Left hindlimb (tissue), 1 donor: ENCODE measurements around the gene HSPB2.
"Not testable (repeated sequence)": the region's sequence is repeated elsewhere in the genome, so short reads cannot be mapped to it uniquely, and the experiment has no call there.

Experiments used
- DNase-seq: peaks from one replicate; pipeline ENCODE4 v3.0.0-alpha.2; 2018

The HSPB2 gene, protein sequence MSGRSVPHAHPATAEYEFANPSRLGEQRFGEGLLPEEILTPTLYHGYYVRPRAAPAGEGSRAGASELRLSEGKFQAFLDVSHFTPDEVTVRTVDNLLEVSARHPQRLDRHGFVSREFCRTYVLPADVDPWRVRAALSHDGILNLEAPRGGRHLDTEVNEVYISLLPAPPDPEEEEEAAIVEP

GRCh38 chr11:111912535-111912934 is at the start of gene HSPB2:
Gene HSPB2 (plus strand): TSS chr11:111912734. CDS start chr11:111912830, 96 bp downstream.
- peak; percentile 70 for DNase-seq

DNA sequence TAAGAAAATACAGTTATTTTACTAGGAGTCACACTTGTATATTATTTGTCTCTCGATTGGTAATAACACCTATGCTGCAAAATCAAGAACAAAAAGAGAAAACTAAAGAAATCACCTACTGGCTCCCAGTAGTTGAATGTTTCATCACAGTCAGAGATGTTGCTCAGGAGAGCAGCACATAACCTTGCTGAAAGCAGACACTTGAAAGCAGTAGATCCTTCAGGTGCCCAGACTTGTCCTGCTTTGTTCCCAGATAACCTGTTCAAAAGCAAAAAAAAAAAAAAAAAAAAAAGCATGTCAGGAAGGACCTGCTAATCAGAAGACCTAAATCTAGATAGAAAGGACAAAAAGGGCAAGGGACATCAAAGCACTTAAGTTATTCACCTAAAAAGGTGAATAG is 42.4 kb upstream of the HSPB2 start:
- DNase-seq, result no peak

DNA sequence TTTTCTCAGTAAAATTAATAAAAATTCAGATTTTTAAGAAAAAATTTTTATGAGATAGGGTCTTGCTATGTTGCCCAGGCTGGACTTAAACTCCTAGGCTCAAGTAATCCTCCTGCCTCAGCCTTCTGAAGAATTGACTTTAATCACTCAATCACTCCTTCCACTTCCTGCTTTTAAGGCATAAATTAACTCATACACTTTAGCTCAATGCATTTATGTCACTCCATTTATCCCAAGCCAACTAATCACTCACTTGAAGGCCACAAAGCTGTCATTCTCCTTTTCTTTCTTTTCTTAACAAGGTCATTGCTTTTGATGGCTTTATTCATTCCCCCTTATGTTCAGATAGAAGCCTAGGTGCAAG is 42.0 kb upstream of the HSPB2 start:
- DNase-seq, result no peak

- DNase-seq, result peak; percentile 90
Measured at GRCh38 chr11:111870886-111871692, 41.4 kb upstream of the HSPB2 start, which contains the start of gene ALG9. Gene ALG9 (minus strand): TSS chr11:111871581. CDS start chr11:111871482, 99 bp downstream.

DNA sequence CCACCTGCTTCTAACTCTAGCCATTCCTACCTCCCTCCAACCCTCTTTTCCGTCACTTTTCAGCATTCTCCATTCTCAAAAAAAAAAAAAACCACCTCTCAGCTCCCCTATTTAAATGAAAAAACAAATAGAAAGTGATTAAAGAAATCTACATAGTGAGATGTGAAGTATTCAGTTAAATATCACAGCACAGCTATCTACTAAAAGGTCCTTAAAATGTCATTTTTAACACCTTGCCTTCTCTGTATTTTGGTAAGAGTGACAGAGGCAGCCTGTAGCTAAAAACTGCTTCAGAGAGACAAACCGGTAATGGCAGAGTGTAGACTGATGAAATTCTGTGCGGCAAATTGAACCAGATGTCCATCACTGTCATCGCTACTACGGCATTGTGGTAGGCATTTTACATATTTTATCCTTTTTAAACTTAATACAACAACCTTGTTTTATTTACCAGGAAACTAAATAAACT is 40.8 kb upstream of the HSPB2 start:
- DNase-seq, result no peak

- DNase-seq, result no peak
Measured at GRCh38 chr11:111878385-111878848, 34.1 kb upstream of the HSPB2 start.

GRCh38 chr11:111878849-111879636 is 33.5 kb upstream of the HSPB2 start, which contains the start of the genes CFAP68 and FDXACB1:
Gene CFAP68 (plus strand): TSS chr11:111879541. CDS start chr11:111879561, 20 bp downstream.
Gene FDXACB1 (minus strand): TSS chr11:111879165. CDS start chr11:111879132, 33 bp downstream.
- peak; percentile 98 for DNase-seq

GRCh38 chr11:111879637-111879960 is 32.9 kb upstream of the HSPB2 start:
- no peak for DNase-seq

DNA sequence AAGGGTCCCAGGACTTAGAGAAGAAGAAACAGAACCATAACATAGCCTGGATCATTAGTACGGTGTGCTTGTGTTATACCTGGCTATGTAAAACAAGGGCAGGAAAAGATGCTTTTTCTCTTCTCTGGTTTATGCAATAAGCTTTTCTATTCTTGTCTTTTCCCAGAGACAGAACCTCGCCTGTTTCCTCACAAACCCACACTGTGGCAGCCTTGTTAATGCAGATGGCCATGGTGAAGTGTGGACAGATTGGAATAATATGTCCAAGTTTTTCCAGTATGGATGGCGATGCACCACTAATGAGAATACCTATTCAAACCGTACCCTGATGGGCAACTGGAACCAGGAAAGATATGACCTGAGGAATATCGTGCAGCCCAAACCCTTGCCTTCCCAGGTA is 30.3 kb upstream of the HSPB2 start:
- no peak for DNase-seq

DNA sequence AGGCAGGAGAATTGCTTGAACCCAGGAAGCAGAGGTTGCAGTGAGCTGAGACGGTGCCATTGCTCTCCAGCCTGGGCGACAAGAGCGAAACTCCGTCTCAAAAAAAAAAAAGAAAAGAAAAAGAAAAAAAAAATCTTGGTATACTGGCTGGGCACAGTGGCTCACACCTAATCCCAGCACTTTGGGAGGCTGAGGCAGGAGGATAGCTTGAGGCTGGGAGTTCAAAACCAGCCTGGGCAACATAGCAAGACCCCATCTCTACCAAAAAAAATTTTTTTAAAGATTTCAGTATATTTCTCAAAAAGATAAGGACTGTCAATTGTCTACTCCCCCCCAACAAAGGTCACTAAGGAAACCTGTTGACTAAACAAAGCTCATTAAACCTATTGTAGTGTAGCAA is 27.5 kb upstream of the HSPB2 start:
- not testable (repeated sequence) for DNase-seq

DNA sequence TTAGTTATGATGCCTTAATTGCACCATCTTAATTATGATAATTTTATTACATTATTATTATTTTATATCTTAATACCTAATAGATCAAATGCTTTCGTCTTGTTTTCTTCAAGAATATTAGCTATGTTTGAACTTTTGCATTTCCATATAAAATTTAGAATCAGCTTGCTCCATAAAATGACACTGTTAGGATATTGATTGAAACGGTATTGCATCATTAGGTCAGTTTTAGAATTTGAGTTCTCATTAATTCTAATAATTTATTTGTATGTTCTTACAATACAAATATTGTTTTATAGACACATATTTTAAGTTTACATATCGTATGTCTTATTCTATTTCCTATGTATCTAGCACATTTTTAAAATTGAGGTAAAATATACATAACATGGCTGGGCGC is 26.5 kb upstream of the HSPB2 start:
- DNase-seq, result no peak

- no peak for DNase-seq
Measured at GRCh38 chr11:111886844-111887243, 25.7 kb upstream of the HSPB2 start.

DNA sequence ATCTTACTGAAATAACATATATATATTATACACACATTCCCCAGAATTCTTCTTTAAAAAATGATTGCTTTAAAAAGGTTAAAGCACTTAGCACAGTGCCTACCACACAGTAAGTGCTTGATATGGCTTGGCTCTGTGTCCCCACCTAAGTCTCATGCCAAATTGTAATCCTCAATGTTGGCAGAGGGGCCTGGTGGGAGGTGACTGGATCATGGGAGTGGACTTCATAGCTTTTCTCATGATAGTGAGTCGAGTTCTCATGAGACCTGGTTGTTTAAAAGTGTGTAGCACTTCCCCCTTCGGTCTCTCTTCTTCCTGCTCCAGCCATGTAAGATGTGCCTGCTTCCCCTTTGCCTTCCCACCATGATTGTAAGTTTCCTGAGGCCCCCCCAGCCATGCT is 7.1 kb upstream of the HSPB2 start:
- DNase-seq, result no peak

- no peak for DNase-seq
Measured at GRCh38 chr11:111906680-111907079, 5.9 kb upstream of the HSPB2 start.

DNA sequence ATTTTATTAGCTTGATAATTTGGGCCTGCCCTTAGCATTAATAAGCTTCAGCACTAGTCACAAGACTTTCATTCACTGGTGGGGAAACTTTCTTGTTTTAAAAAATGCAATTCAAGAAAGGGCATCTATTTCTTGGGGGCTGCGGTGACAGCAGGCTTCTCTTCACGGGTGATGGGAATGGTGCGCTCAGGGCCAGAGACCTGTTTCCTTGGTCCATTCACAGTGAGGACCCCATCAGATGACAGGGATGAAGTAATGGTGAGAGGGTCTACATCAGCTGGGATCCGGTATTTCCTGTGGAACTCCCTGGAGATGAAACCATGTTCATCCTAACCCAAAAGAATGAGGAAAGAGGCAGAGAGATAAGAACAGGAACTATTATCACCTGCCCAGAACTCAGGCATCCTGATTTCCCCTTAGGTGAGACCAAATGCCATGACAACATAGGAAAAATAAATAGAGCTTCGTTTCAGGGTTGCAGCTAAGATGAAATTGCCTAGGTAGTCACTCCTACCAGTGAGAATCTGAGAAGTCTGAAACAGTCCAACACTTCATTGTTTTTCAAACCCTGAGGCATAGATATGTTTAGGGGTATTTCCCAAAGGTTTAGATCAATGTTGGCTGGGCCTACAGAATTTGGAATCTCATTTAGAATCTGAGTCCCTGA is 3.8 kb upstream of the HSPB2 start:
- DNase-seq, result no peak

GRCh38 chr11:111909378-111909777 is 3.2 kb upstream of the HSPB2 start:
- no peak for DNase-seq

DNA sequence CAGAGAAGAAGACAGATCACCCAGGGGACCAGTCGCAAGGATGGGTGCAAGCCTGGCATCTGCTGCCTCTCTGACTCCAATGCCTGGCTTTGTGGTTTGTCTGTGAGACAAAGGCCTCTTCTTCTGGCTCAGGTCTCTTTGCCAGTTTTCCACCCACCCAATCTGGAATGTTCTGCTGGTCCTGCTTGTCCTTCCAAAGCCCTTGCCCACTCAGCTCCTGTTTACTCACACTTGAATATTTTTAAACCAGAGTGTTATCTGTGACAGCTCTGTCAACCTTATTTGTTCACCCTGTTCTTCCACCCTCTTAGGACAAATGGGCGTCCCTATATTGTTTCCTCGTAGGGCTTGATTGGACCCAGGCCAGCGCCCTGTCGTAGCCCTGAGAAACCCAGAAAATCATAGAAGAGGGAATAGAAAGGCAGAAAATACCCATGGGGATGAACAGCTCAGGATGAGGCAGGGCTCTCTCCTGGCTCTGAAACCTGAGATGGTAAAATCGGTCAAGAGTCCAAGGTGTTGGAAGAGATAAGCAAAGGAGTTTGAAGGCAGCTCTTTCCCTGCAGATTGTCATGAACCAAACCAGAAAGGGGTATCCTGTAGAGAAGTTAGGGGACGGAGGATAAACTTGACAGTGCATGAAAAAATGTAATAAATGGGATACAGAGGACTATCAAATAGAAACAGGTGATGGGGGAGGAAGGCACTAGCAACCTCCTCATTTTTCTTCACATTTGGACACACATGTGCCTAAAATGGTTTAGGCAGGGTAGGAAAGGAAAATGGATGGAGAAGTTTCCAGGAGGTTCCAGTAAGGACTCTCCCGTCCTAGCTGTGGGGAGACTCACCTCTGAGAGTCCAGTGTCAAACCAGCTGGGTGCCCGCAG is 1.6 kb upstream of the HSPB2 start:
- DNase-seq, result no peak

GRCh38 chr11:111911563-111912401 is 752 bp upstream of the HSPB2 start, which contains the start of gene CRYAB:
Gene CRYAB (minus strand): TSS chr11:111911770. CDS start chr11:111911724, 46 bp downstream.
- DNase-seq, result peak; percentile 91

DNA sequence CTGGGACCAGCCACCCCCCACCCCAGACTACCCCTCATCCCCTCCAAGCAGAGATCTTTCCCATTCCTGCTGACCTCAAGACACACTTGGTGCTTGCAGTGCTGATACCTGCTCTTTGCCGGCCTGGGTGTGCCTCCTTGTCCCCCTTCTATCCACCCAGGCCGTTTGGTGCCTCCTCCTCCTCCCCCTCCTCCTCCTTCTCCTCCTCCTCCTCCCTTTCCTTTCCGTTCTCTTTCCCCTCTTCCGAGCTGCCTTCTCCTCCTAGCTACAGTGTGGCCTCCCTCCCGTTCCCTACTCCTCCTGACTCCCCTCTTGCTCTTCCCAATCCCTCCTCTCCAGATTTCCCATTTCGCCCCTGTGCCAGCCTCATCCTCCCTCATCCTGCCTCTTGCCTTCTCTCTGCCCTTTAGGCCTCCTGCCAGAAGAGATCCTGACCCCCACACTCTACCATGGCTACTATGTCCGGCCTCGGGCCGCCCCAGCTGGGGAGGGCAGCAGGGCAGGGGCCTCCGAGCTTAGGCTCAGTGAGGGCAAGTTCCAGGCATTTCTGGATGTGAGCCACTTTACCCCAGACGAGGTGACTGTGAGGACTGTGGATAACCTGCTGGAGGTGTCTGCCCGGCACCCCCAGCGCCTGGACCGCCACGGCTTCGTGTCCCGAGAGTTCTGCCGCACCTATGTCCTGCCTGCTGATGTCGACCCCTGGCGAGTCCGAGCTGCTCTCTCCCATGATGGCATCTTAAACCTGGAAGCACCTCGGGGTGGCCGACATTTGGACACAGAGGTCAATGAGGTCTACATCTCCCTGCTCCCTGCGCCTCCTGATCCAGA is 712 bp downstream of the HSPB2 start:
- DNase-seq, result peak; percentile 55

DNA sequence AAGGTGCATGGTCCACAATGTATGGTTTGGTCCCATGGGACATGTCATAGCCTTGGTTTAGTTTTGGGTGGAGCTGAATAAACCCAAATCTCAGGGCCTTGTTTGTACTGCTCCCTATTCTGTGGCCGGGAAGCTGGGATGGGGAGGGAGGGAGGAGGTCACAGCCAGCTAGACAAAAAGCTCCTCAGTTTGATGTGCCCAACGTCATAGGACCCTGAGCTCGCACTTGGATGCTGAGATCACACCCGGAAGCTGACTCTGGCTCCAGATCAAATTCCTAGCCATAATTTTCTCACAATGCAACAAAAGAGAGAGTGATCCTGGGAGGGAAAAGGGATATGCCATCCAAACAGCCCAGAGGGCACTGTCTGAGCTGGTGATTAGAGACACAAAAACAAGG is 1.5 kb downstream of the HSPB2 start:
- DNase-seq, result peak; percentile 54
